AG10803 (cell line): Measurements from ENCODE around the gene INSC.

Experiments
- DNase-seq: peaks from one replicate; pipeline ENCODE4 v3.0.0; 2010; ENCODE audit warnings: low read depth
- H3K4me3 ChIP-seq: 2 replicates; pipeline ENCODE4 v1.5.1; 2011; ENCODE audit warnings: mild to moderate bottlenecking, low read length, control low read depth
- TF ChIP-seq, protein P1 (sequence below): conservative IDR thresholded peaks from 2 replicates; pipeline ENCODE4 v1.5.1; 2011; ENCODE audit warnings: mild to moderate bottlenecking, low read length, control low read depth, inconsistent platforms

Gene INSC

DNA sequence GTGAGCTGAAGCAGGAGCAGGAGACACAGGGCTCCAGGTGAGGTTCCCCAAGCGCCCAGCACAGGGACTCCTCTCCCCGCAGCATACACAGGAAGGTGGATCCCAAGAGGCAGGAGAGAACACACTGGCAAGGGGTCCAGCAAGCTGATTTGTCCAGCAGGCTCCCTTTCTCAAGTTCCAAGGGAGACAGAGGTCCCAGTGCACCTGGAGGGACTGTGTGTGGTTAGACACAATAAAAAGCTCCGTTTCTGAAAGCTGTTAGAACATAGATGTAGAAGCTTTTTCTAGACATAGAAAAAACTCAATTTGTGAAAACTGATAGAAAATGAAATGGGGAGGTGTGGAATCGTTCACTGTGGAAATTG is 39.6 kb upstream of the INSC start:
- no peak overlapping the region for H3K4me3 ChIP-seq
- TF ChIP-seq, protein P1, sequence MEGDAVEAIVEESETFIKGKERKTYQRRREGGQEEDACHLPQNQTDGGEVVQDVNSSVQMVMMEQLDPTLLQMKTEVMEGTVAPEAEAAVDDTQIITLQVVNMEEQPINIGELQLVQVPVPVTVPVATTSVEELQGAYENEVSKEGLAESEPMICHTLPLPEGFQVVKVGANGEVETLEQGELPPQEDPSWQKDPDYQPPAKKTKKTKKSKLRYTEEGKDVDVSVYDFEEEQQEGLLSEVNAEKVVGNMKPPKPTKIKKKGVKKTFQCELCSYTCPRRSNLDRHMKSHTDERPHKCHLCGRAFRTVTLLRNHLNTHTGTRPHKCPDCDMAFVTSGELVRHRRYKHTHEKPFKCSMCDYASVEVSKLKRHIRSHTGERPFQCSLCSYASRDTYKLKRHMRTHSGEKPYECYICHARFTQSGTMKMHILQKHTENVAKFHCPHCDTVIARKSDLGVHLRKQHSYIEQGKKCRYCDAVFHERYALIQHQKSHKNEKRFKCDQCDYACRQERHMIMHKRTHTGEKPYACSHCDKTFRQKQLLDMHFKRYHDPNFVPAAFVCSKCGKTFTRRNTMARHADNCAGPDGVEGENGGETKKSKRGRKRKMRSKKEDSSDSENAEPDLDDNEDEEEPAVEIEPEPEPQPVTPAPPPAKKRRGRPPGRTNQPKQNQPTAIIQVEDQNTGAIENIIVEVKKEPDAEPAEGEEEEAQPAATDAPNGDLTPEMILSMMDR, result no peak
- DNase-seq, result no peak

DNA sequence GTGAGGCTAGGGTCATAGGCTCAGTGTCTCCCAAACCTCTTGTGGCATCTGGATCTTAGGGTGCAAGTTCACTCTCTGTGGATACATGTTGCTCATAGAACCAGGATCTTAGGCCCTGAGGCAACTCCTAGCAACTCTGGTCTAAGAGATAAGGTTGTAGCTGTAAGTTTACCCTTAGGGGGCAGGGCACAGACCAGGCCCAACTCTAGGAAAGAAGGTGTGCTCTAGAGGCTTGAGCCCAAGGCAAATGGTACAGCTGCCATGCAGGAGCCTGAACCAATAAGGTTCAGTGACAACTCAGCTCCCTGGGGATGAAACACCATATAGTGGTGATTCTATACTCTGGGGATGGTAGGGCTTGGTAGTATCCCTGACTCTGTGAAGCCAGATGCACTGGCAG is 23.5 kb upstream of the INSC start:
- TF ChIP-seq, protein P1, result no peak
- no peak for DNase-seq
- no peak overlapping the region for H3K4me3 ChIP-seq

DNA sequence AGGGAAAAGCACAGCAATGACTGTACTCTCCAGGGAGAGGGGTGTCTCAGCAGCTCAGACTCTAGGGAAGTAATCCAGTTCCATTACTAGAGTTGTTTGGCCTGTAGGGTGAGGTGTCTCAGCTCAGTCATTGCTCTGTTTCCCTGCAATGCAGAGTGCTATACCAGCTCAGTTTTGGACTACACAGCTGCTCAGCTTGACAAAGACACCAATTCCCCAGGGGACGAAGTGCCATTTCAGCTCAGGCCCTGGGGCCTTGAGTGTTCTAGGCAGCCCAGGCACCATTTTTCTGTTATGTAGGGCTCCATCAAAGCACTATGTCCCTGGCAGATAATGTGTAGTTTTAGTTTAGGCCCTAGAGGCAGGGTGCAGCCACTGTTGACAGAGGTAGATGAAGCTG is 23.1 kb upstream of the INSC start:
- no peak overlapping the region for H3K4me3 ChIP-seq
- no peak for DNase-seq
- TF ChIP-seq, protein P1, result no peak

DNA sequence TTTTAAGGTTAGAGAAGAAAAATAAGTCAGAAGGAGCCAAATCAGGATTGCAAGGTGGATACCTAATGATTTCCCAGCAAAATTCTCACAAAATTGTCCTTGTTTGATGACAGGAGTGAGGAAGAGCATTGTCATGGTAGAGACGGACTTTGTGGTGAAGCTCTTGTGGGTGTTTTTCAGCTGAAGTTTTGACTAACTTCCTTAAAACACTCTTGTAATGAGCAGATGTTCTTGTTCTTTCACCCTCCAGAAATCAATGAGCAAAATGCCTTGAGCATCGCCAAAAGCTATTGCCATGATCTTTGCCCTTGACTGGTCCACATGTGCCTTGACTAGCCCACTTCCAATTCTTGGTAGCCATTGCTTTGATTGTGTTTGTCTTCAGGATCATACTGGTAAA is 21.3 kb upstream of the INSC start:
- TF ChIP-seq, protein P1, result no peak
- H3K4me3 ChIP-seq, result no peak overlapping the region
- no peak for DNase-seq

DNA sequence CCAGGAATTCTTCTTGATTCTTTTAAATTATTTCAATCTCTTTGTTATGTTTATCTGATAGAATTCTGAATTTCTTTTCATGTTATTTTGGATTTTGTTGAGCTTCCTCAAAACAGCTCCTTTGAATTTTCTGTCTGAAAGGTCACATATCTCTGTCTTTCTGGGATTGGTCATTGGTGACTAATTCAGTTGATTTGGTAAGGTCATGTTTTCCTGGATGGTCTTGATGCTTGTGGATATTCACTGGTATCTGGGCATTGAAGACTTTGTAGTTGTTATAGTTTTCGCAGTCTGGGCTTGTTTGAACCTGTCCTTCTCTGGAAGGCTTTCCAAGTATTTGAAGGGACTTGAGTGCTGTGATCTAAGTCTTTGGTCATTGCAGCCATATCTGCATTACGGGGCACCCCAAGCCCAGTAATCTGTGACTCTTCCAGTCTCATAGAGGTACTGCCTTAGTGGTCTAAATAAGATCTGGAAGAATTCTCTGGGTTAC is 18.9 kb upstream of the INSC start:
- DNase-seq, result no peak
- no peak overlapping the region for H3K4me3 ChIP-seq
- TF ChIP-seq, protein P1, result no peak

DNA sequence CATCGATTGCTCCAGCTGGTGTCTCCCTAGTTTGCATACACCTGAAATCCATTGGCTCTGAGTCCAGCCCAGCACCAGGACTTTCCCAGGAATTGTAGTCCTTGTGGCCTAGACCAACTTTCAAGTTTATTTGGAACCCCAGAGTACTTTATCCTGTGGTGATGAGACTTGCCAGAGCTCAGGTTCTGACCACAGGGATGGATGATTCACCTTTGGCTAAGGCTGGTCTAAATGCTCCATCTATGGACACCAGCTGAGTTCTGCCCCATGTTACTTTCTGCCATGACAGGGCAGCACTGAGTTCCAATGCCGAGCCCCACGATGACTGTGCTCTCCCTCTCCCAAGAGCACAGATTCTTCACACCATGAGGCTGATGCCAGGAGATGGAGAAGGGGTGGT is 17.3 kb upstream of the INSC start:
- no peak for DNase-seq
- TF ChIP-seq, protein P1, result no peak
- no peak overlapping the region for H3K4me3 ChIP-seq

DNA sequence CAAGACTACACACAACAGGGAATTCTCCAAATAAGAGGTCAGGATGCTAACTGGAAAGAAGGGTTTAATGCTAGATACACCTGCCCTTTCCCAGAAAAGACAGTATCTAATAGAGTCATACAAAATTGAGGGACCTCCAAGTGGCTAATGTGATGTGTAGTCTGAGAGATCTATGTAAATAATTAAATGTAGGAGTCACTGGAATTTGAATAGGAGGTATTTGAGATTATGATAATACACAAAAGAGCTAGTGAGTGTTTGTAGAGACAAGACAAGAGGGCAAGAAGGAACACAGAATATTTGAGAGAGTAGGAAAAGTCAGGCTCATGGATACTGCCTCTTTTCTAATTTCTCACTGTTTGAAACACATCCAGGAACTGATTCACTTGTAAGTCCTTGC is 15.5 kb upstream of the INSC start:
- TF ChIP-seq, protein P1, result no peak
- DNase-seq, result no peak
- no peak overlapping the region for H3K4me3 ChIP-seq
